ENCODE measurements around the gene SORCS3.
A peak's percentile ranks its signal among the peaks of the same experiment; 100 is the strongest.

SORCS3 gene

GRCh38 chr10:104643303-104643663 is 2.2 kb downstream of the SORCS3 start:
- no peak for DNase-seq

- no peak for DNase-seq
Measured at GRCh38 chr10:104646146-104646545, 5.1 kb downstream of the SORCS3 start.

GRCh38 chr10:104648421-104648820 is 7.3 kb downstream of the SORCS3 start:
- no peak for DNase-seq

GRCh38 chr10:104650072-104650471 is 9.0 kb downstream of the SORCS3 start:
- peak in 1 of 51 donors; percentile 64 for DNase-seq

- DNase-seq: peak in 1 of 51 donors; percentile 64
Measured at GRCh38 chr10:104650635-104651331, 9.7 kb downstream of the SORCS3 start.

GRCh38 chr10:104657036-104657435 is 15.9 kb downstream of the SORCS3 start:
- DNase-seq: no peak

GRCh38 chr10:104657457-104657856 is 16.4 kb downstream of the SORCS3 start:
- DNase-seq: peak in 2 of 51 donors; percentile 22 to 25

- DNase-seq: no peak
Measured at GRCh38 chr10:104658067-104658466, 17.0 kb downstream of the SORCS3 start.

GRCh38 chr10:104659809-104660208 is 18.7 kb downstream of the SORCS3 start:
- DNase-seq: no peak

- no peak for DNase-seq
Measured at GRCh38 chr10:104663076-104663475, 22.0 kb downstream of the SORCS3 start.

- DNase-seq: peak in 1 of 51 donors; percentile 26
Measured at GRCh38 chr10:104663563-104663962, 22.5 kb downstream of the SORCS3 start.

GRCh38 chr10:104664205-104664604 is 23.1 kb downstream of the SORCS3 start:
- no peak for DNase-seq

GRCh38 chr10:104665174-104665573 is 24.1 kb downstream of the SORCS3 start:
- no peak for DNase-seq

GRCh38 chr10:104666106-104666505 is 25.0 kb downstream of the SORCS3 start:
- peak in 5 of 51 donors; percentile 27 to 51 (median 31) for DNase-seq

GRCh38 chr10:104676874-104677273 is 35.8 kb downstream of the SORCS3 start:
- no peak for DNase-seq

GRCh38 chr10:104678658-104679057 is 37.6 kb downstream of the SORCS3 start:
- no peak for DNase-seq

GRCh38 chr10:104680467-104681401 is 39.6 kb downstream of the SORCS3 start:
- peak in 45 of 51 donors; percentile 8 to 87 (median 49) for DNase-seq

- peak in 1 of 51 donors; percentile 63 for DNase-seq
Measured at GRCh38 chr10:104681485-104681884, 40.4 kb downstream of the SORCS3 start.

GRCh38 chr10:104683567-104683966 is 42.5 kb downstream of the SORCS3 start:
- DNase-seq: peak in 13 of 51 donors; percentile 8 to 50 (median 27)

- DNase-seq: no peak
Measured at GRCh38 chr10:104686829-104687228, 45.7 kb downstream of the SORCS3 start.

- peak in 41 of 51 donors; percentile 10 to 84 (median 61) for DNase-seq
Measured at GRCh38 chr10:104688251-104689042, 47.4 kb downstream of the SORCS3 start.

- no peak for DNase-seq
Measured at GRCh38 chr10:104689105-104689504, 48.0 kb downstream of the SORCS3 start.

Data from hypothalamus (tissue), 51 donors.